Measurements from ENCODE around the gene NFIA.

Gene NFIA

DNA sequence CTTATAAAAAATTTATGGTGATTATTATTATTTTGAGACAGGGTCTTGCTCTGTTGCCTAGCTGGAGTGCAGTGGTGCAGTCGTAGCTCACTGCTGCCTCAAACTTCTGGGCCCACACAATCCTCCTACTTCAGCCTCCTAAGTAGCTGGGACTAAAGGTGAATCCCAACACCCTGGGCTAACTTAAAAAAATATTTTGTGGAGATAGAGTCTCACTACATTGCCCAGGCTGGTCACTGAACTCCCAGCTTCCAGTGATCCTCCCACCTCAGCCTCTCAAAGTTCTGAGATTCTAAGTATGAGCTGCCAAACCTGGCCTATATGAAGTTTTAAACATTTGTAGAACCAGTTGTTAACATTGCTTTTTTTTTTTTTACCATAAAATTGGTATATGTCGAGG lies 18.2 kb downstream of the NFIA start:
- no peak for DNase-seq (ENCODE audit: low read depth)
- H3K4me3 ChIP-seq (ENCODE audit: low read length), result no peak overlapping the region
- TF ChIP-seq, protein P1, sequence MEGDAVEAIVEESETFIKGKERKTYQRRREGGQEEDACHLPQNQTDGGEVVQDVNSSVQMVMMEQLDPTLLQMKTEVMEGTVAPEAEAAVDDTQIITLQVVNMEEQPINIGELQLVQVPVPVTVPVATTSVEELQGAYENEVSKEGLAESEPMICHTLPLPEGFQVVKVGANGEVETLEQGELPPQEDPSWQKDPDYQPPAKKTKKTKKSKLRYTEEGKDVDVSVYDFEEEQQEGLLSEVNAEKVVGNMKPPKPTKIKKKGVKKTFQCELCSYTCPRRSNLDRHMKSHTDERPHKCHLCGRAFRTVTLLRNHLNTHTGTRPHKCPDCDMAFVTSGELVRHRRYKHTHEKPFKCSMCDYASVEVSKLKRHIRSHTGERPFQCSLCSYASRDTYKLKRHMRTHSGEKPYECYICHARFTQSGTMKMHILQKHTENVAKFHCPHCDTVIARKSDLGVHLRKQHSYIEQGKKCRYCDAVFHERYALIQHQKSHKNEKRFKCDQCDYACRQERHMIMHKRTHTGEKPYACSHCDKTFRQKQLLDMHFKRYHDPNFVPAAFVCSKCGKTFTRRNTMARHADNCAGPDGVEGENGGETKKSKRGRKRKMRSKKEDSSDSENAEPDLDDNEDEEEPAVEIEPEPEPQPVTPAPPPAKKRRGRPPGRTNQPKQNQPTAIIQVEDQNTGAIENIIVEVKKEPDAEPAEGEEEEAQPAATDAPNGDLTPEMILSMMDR (conservative IDR thresholded peaks at IDR 0.05; ENCODE audit: low read depth, low read length), result no peak

DNA sequence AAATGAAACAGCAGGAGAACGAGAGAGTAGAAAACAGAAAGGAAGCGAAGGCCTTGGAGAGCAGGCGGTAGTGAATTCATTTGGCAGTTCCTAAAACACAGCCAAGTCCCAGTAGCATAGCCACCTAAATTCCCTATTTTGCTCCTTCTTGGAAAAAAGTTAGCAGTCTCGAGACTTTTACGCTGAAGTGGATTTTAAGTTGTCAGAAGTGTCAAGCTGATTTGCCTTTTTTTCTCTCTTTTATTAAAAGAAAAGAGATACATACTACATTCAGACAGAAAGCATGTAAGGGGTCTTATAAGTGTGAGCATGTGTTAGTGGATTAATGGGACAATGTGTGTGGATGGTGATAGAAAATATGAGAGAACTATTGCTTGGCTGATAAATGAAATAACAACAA lies 19.2 kb downstream of the NFIA start:
- TF ChIP-seq, protein P1 (conservative IDR thresholded peaks at IDR 0.05; ENCODE audit: low read depth, low read length), result no peak
- DNase-seq (ENCODE audit: low read depth), result no peak
- H3K4me3 ChIP-seq (ENCODE audit: low read length), result no peak overlapping the region

DNA sequence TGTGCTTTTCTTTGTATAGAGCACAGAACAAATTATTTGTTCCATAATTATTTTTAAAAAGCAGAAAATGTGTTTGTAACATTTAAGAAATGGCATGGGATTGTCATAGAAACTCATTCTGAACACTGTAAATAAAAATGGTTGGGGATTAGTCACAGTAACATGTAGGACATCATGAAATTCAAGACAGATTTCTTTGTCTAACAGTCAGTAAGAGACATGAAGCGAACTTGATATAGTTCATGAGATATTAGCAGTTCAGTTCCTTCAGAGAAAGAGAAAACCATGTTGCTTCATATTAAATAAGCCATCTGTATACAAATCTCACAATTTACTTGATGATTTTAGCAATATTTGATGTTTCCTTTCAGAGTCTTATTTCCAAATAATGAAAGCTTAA lies 19.7 kb downstream of the NFIA start:
- no peak overlapping the region for H3K4me3 ChIP-seq (ENCODE audit: low read length)
- TF ChIP-seq, protein P1 (conservative IDR thresholded peaks at IDR 0.05; ENCODE audit: low read depth, low read length), result no peak

DNA sequence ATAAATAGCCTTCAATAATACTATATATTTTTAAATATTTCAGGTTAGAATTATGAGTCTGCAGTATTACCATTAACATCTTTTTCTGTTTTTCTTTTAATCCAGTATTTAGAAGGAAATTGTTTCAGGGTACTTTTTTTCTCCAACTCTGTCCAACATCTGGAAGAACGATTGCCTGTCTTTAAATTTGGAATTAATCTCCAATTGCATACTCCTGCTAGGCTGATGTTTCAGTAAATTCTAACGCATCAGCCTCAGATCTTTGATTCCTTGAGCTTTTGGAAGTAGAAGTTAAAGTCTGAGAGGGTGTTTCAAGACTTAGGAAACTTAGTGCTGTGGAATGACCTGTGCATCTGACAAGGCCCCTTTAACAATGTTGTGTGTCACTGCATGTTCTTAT lies 20.3 kb downstream of the NFIA start:
- no peak overlapping the region for H3K4me3 ChIP-seq (ENCODE audit: low read length)
- DNase-seq (ENCODE audit: low read depth), result no peak
- TF ChIP-seq, protein P1 (conservative IDR thresholded peaks at IDR 0.05; ENCODE audit: low read depth, low read length), result no peak

More for the DNA sequence above, 19.7 kb downstream of the NFIA start:
- DNase-seq (ENCODE audit: low read depth), result no peak

DNA sequence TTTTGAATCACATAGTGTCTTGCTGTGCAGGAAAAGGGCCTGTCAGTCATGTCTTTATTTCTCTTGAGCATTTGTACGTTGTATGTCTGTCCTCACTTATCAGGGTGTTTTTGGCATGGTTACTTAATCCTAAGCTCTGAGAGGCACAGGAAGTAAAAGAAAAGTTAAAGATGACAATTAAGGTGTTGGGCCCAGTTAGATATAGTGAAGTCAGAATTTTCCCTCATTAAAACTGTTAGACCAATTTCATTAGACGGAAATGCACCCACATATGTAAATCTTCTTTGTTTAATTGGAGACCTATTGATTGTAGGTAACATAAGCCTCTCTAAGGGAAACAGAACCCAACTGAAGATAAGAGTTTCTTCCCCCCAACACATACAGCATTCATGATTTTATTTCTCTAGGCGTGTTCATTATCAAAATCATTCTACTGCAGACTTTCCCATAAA lies 21.9 kb downstream of the NFIA start:
- TF ChIP-seq, protein P1 (conservative IDR thresholded peaks at IDR 0.05; ENCODE audit: low read depth, low read length), result no peak
- no peak overlapping the region for H3K4me3 ChIP-seq (ENCODE audit: low read length)
- DNase-seq (ENCODE audit: low read depth), result no peak

DNA sequence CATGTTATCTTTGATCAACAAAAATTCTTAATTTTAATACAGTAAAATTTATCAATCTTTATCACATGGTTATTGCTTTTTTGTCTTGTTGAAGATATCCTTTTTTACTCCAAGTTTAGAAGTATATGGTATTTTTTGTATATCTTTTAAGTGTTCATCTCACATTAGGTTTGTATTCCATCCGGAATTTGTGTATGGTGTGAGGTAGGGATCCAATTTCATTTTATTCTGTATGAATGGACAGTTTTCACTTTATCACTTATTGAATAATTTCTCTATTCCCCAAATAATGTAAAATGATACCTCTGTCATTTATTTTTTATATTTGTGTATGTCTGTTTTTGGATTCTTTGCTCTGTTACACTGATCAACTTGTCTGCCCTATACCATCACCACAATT lies 25.3 kb downstream of the NFIA start:
- DNase-seq (ENCODE audit: low read depth), result no peak
- no peak overlapping the region for H3K4me3 ChIP-seq (ENCODE audit: low read length)
- TF ChIP-seq, protein P1 (conservative IDR thresholded peaks at IDR 0.05; ENCODE audit: low read depth, low read length), result no peak

DNA sequence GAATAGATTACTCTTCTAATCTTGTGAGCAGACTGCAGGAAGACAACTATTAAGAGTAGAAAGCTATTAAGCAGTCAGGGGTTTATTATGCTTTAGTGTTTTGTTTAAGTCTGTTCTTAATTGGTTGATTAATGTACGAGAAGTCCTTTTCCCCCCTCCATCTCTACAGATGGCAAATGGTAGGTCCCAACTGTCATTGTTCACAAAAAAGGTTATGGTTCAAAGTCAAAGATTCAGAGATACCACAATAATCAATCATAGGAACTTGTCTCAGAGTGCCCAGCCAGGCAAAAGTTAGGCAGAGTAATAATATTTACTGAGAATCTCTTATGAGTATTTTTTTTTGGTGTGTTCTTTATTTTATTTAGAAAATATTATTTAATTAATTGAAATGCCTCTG lies 26.8 kb downstream of the NFIA start:
- TF ChIP-seq, protein P1 (conservative IDR thresholded peaks at IDR 0.05; ENCODE audit: low read depth, low read length), result no peak
- no peak for DNase-seq (ENCODE audit: low read depth)
- H3K4me3 ChIP-seq (ENCODE audit: low read length), result no peak overlapping the region
